C4-2B (cell line): ENCODE measurements around the gene TAP2.

Experiments used
- H3K27ac ChIP-seq: fragments of 450-650 bp; 2 replicates; pipeline ENCODE4 v1.5.1; 2017
- ZFX ChIP-seq: fragments of 450-650 bp; IDR thresholded peaks from 2 replicates; pipeline ENCODE4 v1.6.1; 2017
- TF ChIP-seq, protein P1 (sequence below): fragments of 450-650 bp; conservative IDR thresholded peaks from 2 replicates; pipeline ENCODE4 v1.5.1; 2017; ENCODE audit warnings: mild to moderate bottlenecking

The TAP2 gene

DNA sequence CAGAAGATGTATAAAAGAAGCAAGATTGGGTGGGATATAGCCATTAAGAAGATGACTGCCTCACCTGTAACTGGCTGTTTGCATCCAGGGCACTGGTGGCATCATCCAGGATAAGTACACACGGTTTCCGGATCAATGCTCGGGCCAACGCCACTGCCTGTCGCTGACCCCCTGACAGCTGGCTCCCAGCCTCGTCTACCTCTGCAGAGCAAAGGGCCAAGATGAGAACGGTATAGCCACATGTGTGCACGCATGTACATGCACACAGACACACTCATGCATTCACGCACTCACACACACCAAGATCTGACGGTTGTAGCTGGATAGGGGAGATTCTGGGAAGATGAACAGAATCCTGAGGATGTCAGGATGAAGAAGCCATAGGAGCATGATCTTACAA is 8.5 kb upstream of the TAP2 start:
- H3K27ac ChIP-seq: no peak overlapping the region
- TF ChIP-seq ZFX: no peak
- TF ChIP-seq, protein P1, sequence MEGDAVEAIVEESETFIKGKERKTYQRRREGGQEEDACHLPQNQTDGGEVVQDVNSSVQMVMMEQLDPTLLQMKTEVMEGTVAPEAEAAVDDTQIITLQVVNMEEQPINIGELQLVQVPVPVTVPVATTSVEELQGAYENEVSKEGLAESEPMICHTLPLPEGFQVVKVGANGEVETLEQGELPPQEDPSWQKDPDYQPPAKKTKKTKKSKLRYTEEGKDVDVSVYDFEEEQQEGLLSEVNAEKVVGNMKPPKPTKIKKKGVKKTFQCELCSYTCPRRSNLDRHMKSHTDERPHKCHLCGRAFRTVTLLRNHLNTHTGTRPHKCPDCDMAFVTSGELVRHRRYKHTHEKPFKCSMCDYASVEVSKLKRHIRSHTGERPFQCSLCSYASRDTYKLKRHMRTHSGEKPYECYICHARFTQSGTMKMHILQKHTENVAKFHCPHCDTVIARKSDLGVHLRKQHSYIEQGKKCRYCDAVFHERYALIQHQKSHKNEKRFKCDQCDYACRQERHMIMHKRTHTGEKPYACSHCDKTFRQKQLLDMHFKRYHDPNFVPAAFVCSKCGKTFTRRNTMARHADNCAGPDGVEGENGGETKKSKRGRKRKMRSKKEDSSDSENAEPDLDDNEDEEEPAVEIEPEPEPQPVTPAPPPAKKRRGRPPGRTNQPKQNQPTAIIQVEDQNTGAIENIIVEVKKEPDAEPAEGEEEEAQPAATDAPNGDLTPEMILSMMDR: no peak

DNA sequence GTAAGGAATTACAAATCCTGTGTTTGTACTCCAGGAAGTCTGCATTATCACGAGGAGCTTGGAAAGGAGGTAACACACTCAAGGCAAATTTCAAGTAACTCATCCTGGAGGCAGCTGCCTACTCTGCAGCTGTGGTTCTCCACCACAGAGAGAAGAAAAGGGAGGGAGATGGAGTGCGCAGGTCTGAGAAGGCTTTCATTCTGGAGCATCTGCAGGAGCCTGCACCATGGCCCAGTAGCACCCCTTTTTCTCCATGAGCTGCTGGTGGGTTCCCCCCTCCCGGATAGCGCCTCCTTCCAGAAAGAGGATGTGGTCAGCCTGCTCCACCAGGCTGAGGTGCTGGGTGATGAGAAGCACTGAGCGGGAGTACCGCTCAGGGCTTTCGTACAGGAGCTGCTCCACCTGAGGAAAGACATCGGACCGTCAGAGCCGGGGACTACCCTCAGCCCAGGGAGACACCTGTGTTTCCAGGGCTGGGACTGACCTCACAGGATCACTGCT is 6.9 kb upstream of the TAP2 start:
- TF ChIP-seq, protein P1: no peak
- TF ChIP-seq ZFX: no peak
- H3K27ac ChIP-seq: no peak overlapping the region

DNA sequence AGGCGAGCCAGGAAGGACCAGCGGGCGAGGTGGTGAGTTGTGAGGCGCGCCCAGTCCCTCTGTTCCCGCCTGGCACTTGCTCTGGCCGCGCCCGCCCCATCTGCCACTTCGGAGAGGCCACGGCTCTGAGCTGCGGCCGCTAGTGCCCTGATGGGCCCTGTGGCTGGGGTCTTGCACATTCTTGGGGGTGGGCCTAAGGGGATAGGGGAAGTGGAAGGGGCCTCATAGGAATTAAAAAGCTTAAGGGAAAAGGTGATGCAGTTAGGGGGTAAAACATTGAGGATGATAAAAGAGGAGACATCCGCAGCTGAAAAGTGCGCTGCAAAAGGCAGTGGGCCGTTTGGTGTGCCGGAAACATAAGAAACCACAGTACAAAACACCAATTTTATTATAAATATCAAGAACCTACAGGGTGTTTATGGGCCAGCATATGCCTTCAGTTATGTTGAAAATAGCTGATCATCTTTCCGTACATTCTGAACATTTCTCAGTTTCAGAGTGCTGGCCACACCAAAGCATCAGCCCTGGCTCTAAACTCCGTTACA is 6.4 kb upstream of the TAP2 start:
- no peak overlapping the region for H3K27ac ChIP-seq
- TF ChIP-seq, protein P1: no peak
- TF ChIP-seq ZFX: no peak

DNA sequence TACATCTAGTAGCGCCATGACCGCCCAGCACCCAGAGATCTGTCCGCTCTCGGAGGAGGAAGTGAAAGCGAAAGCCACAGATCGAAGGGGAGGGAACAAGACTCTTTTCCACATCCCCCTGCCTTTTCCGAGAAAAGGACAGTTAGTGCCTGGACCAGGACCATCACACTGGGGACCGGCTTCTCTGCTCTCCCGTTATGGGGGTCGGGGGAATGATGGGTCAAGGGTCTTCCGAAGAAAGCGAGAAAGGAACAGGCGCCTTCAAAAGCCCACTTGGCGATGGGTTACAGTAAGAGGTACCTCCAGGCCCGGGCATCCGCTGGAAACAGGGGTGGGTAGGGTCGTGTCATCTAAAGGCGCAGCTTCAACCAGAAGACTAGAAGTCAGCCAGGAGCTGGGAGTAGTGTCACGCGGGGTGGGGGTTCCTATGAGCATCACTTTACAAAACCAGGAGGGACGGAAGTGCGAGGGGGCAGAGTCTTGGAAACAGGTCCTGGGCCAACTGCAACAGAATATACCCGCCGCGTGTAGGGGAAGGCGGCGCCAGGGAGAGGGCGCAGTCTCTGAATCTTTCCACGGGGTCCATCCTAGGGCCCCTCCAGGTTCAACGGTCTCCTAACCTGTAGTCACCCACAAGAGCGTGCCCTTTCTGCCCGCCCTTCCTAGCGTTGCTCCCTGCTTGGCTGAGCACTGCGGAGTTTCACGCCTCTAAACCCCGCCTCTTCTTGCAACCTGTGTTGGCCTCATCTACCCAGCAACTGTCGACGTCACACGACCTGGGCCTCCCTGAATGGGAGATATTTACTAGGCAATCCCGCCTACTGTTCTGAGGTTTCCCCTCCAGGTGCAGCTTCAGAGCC is 5.7 kb upstream of the TAP2 start, which contains the start of gene PSMB8:
Gene PSMB8 (minus strand): TSS at position 69 of the 860 bp plus-strand sequence. CDS start 51 bp downstream, at position 18.
- H3K27ac ChIP-seq: no peak within 1 kb of the TSS
- TF ChIP-seq, protein P1: no peak; the same call in 1 of the 2 replicates
- no peak for TF ChIP-seq ZFX

DNA sequence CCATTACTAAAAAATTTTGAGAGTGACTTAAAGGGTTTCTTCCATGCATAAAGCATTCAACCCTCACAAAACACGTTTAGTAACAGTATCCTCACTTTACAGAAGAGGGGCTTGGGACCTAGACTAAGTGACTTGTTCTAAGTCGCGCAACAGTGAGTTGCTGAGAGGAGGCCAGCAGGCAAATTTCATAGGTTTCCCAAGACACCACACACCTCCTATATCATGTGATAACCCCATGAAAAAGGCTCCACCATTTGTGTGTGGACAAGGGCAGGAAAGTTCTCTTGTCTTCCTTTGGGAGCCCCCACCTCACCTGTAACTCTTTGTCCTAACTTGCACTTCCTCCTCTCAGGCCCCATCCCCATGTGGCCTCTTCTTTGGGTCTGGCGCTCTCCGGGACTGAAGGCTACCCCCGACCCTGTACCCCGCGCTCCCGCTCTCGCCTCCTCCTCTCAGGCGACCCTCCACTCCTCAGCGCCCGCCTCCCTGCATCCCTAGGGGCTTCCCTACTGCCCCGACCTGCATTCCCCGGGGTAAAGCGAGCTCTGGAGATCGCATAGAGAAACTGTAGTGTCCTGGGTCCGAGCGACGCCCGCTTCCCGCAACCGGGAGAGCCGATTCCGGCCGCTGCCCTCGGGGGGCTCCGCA is 4.9 kb upstream of the TAP2 start:
- TF ChIP-seq, protein P1: no peak
- no peak for TF ChIP-seq ZFX
- H3K27ac ChIP-seq: no peak overlapping the region

DNA sequence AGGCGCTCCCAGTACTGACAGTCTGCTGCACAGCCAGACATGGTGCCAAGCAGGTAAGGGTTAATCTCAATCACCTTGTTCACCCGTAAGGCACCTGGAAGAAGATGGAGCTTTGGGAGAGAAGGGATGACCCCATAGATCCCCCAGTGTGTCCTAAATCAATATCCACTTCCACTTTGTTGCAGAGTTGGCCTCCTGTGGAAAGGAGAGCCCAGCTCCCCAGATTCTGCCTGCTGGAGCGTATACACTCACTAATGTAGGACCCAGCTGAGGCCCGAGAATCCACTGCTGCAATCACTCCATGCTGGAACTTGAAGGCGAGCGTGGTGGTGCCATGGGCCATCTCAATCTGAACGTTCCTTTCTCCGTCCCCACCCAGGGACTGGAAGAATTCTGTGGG is 4.2 kb upstream of the TAP2 start:
- no peak for TF ChIP-seq ZFX
- TF ChIP-seq, protein P1: no peak
- H3K27ac ChIP-seq: no peak overlapping the region

DNA sequence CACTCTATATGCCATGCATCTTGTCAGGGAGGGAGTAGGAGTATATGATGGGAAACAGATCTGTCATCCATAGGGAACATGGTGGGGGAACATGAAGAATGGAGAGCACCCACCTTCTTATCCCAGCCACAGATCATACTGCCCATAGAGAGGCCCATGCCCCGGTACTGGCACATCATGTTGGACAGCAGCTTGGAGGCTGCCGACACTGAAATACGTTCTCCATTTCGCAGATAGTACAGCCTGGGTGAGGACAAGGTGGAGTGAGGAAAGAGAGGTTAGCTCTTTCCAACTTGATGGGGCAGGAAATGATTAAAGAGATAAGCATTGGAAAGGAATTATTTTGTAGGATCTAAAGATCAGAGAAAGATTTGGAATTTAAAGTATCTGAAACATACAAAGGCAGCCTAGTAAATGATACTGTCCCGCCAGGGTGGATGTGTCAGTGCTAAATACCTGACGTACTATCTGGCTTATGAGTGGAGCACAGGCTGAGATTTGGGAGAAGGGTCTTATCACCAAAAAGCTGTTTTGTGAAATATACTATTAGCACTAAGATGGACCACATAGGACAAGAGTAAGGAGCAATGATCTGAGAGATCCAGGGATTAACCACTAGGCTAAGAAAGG is 3.6 kb upstream of the TAP2 start:
- TF ChIP-seq, protein P1: no peak
- no peak for TF ChIP-seq ZFX
- no peak overlapping the region for H3K27ac ChIP-seq
